Transverse colon (tissue), 4 donors: ENCODE data around the gene KRTAP2-4. TPM values are rescaled to one million over a fixed set of nuclear protein-coding genes. Genes with fewer than 3 reads are reported as not detected.
"Not testable (repeated sequence)": the region's sequence is repeated elsewhere in the genome, so short reads cannot be mapped to it uniquely, and the experiment has no call there.

ENCODE experiments used
- DNase-seq: peaks from one replicate; pipeline ENCODE4 v3.0.0-alpha.2; 2019
- H3K27ac ChIP-seq, 4 donors: fragments of 200-600 bp; sonication (generic); 2 replicates each; pipeline ENCODE4 v1.5.1; 2016 to 2018; ENCODE audit warnings: inconsistent platforms in 4 of 4
- H3K27me3 ChIP-seq: fragments of 200-600 bp; sonication (generic); 2 replicates; pipeline ENCODE4 v1.5.1; 2017; ENCODE audit warnings: inconsistent platforms
- H3K36me3 ChIP-seq, 4 donors: fragments of 200-600 bp; sonication (generic); 2 replicates each; pipeline ENCODE4 v1.5.1; 2017 to 2019; ENCODE audit warnings: inconsistent platforms in 4 of 4
- H3K4me1 ChIP-seq, 4 donors: fragments of 200-600 bp; sonication (generic); 2 replicates each; pipeline ENCODE4 v1.5.1; 2017 to 2020; ENCODE audit warnings: inconsistent platforms in 4 of 4
- H3K4me3 ChIP-seq, 4 donors: fragments of 200-600 bp; sonication (generic); 1 replicate in 1 of 4; 2 replicates in 3 of 4; pipeline versions ENCODE4 v1.5.1 to v1.6.1; 2017 to 2019; ENCODE audit warnings: inconsistent platforms in 4 of 4
- H3K9me3 ChIP-seq, 2 donors: fragments of 200-600 bp; sonication (generic); 2 replicates each; pipeline ENCODE4 v1.5.1; 2017 to 2019; ENCODE audit warnings: inconsistent platforms in 2 of 2
- EP300 ChIP-seq: sonication (generic); formaldehyde crosslinking; IDR thresholded peaks from one replicate; pipeline ENCODE4 v1.6.1; 2017; ENCODE audit warnings: antibody characterized with exemption, low read depth
- POLR2A ChIP-seq: fragments of 450-650 bp; IDR thresholded peaks from one replicate; pipeline ENCODE4 v1.6.1; 2016; ENCODE audit warnings: antibody characterized with exemption, mild to moderate bottlenecking, moderate library complexity
- POLR2AphosphoS5 ChIP-seq, 3 donors: sonication (generic); formaldehyde crosslinking; IDR thresholded peaks; one replicate each; pipeline ENCODE4 v1.6.1; 2016; ENCODE audit warnings: antibody characterized with exemption in 3 of 3
- WGBS, 2 donors: methylation state at CpG; one replicate each; pipeline ENCODE4 v1.1.5; 2018; ENCODE audit warnings: low coverage in 1 of 2; 5-methylcytosine and 5-hydroxymethylcytosine counted together
- in situ Hi-C, 4 donors: fragments of 200-750 bp; cut with MboI; loops; one replicate each; pipeline versions ENCODE4 v1.15.0 to v1.15.1; 2017; ENCODE audit warnings: low sequenced_read_pairs in 3 of 4, low pct_ligation_motif_present in 1 of 4, low pct_unique_long_range_greater_than_20kb in 1 of 4
- intact Hi-C: fragments of 100-400 bp; cut with DNase I; formaldehyde crosslinking; loops from one replicate; pipeline ENCODE4 v1.15.1; 2023; ENCODE audit warnings: low total_unique reads
- total RNA-seq, 4 donors: library from RNA; depleted of rRNA; stranded (reverse); fragments of >200 nt; gene quantifications; one replicate each; pipeline ENCODE4 v1.1.0, GENCODE V29; 2016
- TF ChIP-seq, protein P1 (sequence below), 5 experiments: fragments of 200-600 bp in 3 of 5; fragments of 450-650 bp in 2 of 5; sonication (generic) in 3 of 5; IDR thresholded peaks; 1 replicate in 2 of 5; 2 replicates in 3 of 5; pipeline ENCODE4 v1.5.1; 2016 to 2017; ENCODE audit warnings: antibody characterized with exemption in 5 of 5, inconsistent platforms in 3 of 5, mild to moderate bottlenecking in 2 of 5, moderate library complexity in 1 of 5

Gene KRTAP2-4
- total RNA-seq, 4 donors from 2014 or later = not detected

DNA sequence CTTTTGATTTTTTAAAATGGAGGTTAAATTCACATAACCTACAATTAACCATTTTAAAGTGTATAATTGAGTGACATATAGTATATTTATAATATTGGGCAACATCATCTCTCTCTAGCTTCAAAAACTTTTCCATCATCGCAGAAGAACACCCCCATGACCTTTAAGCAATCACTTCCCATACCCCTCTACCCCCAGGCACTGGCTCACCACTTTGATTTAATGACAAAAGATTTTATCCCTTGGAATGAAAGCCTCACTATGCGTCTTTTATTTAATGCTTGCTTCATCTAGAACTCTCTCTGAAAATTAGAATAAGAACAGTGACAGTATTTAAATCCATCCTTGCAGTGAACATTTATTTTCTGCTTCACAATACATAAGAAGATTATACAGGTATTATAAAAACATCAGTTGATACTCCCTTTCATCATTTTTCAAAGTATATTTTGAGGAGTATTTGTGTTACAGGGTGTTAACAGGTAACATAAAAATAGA lies 27.8 kb downstream of the KRTAP2-4 start:
- Histone ChIP-seq H3K27ac (no peak overlapping the region), H3K4me3 (no peak overlapping the region), H3K27me3 (peaks cover 6% of the 10 kb centered on the region), H3K4me1 (no peaks in the 10 kb centered on the region), H3K9me3 (no peaks in the 10 kb centered on the region), H3K36me3 (no peaks in the 10 kb centered on the region)
- no peak for DNase-seq
- no peak for TF ChIP-seq EP300
- TF ChIP-seq POLR2AphosphoS5 (IDR thresholded peaks at IDR 0.05) = no peak
- TF ChIP-seq, protein P1, sequence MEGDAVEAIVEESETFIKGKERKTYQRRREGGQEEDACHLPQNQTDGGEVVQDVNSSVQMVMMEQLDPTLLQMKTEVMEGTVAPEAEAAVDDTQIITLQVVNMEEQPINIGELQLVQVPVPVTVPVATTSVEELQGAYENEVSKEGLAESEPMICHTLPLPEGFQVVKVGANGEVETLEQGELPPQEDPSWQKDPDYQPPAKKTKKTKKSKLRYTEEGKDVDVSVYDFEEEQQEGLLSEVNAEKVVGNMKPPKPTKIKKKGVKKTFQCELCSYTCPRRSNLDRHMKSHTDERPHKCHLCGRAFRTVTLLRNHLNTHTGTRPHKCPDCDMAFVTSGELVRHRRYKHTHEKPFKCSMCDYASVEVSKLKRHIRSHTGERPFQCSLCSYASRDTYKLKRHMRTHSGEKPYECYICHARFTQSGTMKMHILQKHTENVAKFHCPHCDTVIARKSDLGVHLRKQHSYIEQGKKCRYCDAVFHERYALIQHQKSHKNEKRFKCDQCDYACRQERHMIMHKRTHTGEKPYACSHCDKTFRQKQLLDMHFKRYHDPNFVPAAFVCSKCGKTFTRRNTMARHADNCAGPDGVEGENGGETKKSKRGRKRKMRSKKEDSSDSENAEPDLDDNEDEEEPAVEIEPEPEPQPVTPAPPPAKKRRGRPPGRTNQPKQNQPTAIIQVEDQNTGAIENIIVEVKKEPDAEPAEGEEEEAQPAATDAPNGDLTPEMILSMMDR (IDR thresholded peaks at IDR 0.05) = no peak
- TF ChIP-seq POLR2A = no peak
- in situ Hi-C loops = no loop called here
- intact Hi-C loops = no loop called here
- WGBS, 2 donors = 83% methylated on average over 2 of the region's 2 CpGs

DNA sequence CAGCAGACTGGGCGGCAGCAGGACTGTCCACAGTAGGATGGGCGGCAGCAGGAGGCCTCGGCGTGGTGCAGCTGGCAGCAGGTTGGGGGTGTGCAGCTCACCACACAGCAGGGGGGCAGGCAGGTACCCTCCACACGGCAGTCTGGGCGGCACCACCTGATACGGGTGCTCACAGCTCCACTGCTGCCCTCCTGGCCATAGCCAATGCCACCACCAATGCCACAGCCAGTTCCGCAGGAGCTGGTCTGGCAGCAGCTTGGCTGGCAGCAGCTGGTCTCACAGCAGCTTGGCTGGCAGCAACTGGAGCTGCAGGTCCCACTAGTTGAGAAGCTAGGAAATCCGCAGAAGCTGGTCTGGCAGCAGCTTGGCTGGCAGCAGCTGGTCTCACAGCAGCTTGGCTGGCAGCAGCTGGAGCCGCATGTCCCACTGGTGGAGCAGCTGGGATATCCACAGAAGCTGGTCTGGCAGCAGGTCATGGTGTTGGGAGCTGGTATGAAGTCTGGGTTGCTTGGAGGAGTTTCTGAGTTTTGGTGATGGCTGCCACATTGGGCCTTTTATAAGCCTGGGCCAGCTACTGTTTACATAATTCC lies 31.2 kb downstream of the KRTAP2-4 start, which contains the start of gene KRTAP1-3:
Gene KRTAP1-3, minus strand, starts transcription at position 529 of the 590 bp plus-strand sequence. Its CDS starts 53 bp downstream, at position 476.
- H3K27me3 ChIP-seq, H3K27ac ChIP-seq, in situ Hi-C loops, H3K9me3 ChIP-seq, H3K4me3 ChIP-seq, intact Hi-C loops, H3K36me3 ChIP-seq, DNase-seq, H3K4me1 ChIP-seq: not testable (repeated sequence)
- WGBS, 2 donors = 94% methylated on average over 8 of the region's 10 CpGs; no CpG with 5 or more reads in 1 of the 2 donors

DNA sequence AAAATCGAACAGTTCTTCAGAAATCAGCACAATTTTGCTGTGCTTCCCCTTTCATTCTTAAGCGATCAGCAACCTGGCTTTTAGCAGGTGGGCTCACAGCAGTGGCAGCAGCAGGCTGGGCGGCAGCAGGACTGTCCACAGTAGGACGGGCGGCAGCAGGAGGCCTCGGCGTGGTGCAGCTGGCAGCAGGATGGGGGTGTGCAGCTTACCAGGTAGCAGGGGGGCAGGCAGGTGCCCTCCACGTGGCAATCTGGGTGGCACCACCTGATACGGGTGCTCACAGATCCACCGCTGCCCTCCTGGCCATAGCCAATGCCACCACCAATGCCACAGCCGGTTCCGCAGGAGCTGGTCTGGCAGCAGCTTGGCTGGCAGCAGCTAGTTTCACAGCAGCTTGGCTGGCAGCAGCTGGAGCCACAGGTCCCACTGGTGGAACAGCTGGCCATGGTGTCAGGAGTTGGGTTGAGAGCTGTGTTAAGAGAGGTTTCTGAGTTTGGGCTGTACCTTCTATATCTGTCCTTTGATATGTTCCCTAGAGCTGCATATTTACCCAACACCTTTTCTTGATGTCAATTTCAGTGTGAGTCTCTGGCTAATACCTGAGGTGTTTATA lies 35.9 kb downstream of the KRTAP2-4 start, which contains the start of gene KRTAP1-4:
Gene KRTAP1-4, minus strand, starts transcription at position 563 of the 613 bp plus-strand sequence. Its CDS starts 117 bp downstream, at position 446.
- TF ChIP-seq, protein P1 (IDR thresholded peaks at IDR 0.05) = no peak
- TF ChIP-seq POLR2A (no peak), EP300 (no peak), POLR2AphosphoS5 (IDR thresholded peaks at IDR 0.05) (no peak)
- DNase-seq = no peak
- intact Hi-C loops = no loop called here
- Histone ChIP-seq H3K4me3 (no peak within 1 kb of the TSS), H3K27me3 (peaks cover 3% of the 10 kb centered on the region), H3K36me3 (no peaks in the 10 kb centered on the region), H3K9me3 (no peaks in the 10 kb centered on the region), H3K27ac (no peak within 1 kb of the TSS), H3K4me1 (no peaks in the 10 kb centered on the region)
- WGBS, 2 donors = 77 to 100% methylated on average over 1 to 7 of the region's 12 CpGs
- in situ Hi-C loops = no loop called here

DNA sequence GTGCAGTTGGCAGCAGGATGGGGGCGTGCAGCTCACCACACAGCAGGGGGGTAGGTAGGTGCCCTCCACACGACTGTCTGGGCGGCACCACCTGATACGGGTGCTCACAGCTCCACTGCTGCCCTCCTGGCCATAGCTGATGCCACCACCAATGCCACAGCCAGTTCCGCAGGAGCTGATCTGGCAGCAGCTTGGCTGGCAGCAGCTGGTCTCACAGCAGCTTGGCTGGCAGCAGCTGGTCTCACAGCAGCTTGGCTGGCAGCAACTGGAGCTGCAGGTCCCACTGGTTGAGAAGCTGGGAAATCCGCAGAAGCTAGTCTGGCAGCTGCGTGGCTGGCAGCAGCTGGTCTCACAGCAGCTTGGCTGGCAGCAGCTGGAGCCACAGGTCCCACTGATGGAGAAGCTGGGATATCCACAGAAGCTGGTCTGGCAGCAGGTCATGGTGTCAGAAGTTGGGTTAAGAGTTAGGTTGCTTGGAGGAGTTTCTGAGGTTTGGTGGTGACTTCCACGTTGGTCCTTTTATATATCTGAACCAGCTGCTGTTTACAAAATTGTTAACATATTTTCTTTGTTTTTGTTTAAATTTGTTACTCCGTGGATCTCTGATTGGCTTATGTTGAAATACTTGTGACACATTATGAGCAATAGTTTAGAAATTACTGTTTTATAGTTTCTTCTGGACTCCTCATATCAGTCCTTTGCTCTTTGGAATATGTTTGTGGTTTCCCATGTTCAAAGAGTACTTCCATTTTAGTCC lies 38.8 kb downstream of the KRTAP2-4 start, which contains the start of gene KRTAP1-5:
Gene KRTAP1-5, minus strand, starts transcription at position 494 of the 757 bp plus-strand sequence. Its CDS starts 53 bp downstream, at position 441.
- intact Hi-C loops = no loop called here
- Histone ChIP-seq H3K4me1 (no peaks in the 10 kb centered on the region), H3K27me3 (peaks cover 3% of the 10 kb centered on the region), H3K27ac (no peak within 1 kb of the TSS), H3K36me3 (no peaks in the 10 kb centered on the region), H3K4me3 (no peak within 1 kb of the TSS), H3K9me3 (no peaks in the 10 kb centered on the region)
- no peak for DNase-seq
- WGBS, 2 donors = 46 to 76% methylated on average over 2 to 8 of the region's 9 CpGs
- TF ChIP-seq POLR2AphosphoS5 (IDR thresholded peaks at IDR 0.05) (no peak), POLR2A (no peak), EP300 (no peak)
- TF ChIP-seq, protein P1 (IDR thresholded peaks at IDR 0.05) = no peak
- in situ Hi-C loops = no loop called here
